RWPE2 (cell line): ENCODE results near the gene DGKQ.
A peak's percentile ranks its signal among the peaks of the same experiment; 100 is the strongest.

Experiments used
- ATAC-seq: fragments of 200-7000 bp; cut with Tn5 transposase; 3 replicates; pipeline ENCODE4 v1.9.1; 2021; ENCODE audit warnings: low read depth
- DNase-seq: peaks from one replicate; pipeline ENCODE4 v3.0.0-alpha.2; 2020; ENCODE audit warnings: low spot score
- H3K27ac ChIP-seq: fragments of 450-650 bp; 2 replicates; pipeline ENCODE4 v1.5.1; 2017; ENCODE audit warnings: mild to moderate bottlenecking; ENCODE audit not compliant: poor library complexity, severe bottlenecking
- H3K27me3 ChIP-seq: fragments of 250-450 bp; sonication (Bioruptor Pico); 2 replicates; pipeline ENCODE4 v1.5.1; 2021; ENCODE audit warnings: mild to moderate bottlenecking, moderate library complexity; ENCODE audit not compliant: insufficient read depth, poor library complexity, severe bottlenecking
- H3K36me3 ChIP-seq: fragments of 250-450 bp; sonication (Bioruptor Pico); 2 replicates; pipeline ENCODE4 v1.5.1; 2020; ENCODE audit warnings: low read depth, mild to moderate bottlenecking, moderate library complexity
- H3K4me1 ChIP-seq: fragments of 250-450 bp; sonication (Bioruptor Pico); 2 replicates; pipeline ENCODE4 v1.5.1; 2021; ENCODE audit warnings: mild to moderate bottlenecking, moderate library complexity; ENCODE audit not compliant: insufficient read depth, poor library complexity, severe bottlenecking
- H3K4me3 ChIP-seq: fragments of 250-450 bp; sonication (Bioruptor Pico); 2 replicates; pipeline ENCODE4 v1.5.1; 2021; ENCODE audit warnings: mild to moderate bottlenecking, moderate library complexity; ENCODE audit not compliant: severe bottlenecking
- H3K9me3 ChIP-seq: fragments of 250-450 bp; sonication (Bioruptor Pico); 2 replicates; pipeline ENCODE4 v1.5.1; 2021; ENCODE audit warnings: mild to moderate bottlenecking, moderate library complexity; ENCODE audit not compliant: severe bottlenecking
- TF ChIP-seq, protein P1 (sequence below): fragments of 450-650 bp; IDR thresholded peaks from one replicate; pipeline ENCODE4 v1.5.1; 2017; ENCODE audit warnings: mild to moderate bottlenecking, moderate library complexity; ENCODE audit not compliant: poor library complexity, severe bottlenecking

Gene DGKQ

DNA sequence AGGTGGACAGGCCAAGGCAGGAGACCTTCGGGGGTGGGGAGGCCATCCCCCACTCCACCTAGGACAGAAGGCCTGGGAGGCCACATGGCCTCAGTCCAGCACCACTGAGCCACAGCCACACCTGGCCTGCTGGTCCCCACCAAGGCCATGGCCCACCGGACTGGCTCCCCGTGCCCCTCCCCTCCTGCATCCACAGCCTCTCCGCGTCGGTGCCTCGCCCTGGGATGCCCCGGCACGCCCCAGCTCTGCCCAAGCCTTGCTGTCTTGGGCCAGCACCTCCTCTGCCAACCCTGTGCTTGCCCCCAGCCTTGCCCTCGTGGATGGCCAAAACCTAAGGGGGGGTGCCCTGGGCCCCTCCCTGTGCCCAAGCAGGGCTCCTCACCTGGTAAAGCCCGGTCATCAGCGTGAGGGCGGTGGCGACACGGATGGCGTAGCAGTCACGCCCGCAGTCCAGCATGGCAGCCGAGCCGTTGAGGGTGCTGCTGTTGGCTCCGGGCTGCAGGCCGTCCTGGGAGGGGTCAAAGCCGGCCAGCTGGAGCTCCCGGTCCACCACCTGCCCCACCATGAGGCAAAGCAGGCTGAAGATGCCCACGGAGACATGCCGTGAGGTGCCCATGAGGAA is 17.5 kb upstream of the DGKQ start:
- Histone ChIP-seq H3K9me3 (no peaks in the 10 kb centered on the region), H3K27ac (no peak overlapping the region), H3K4me3 (no peak overlapping the region), H3K36me3 (no peaks in the 10 kb centered on the region), H3K27me3 (peaks cover under 1% of the 10 kb centered on the region), H3K4me1 (no peaks in the 10 kb centered on the region)
- ATAC-seq (no peak), DNase-seq (no peak)
- TF ChIP-seq, protein P1, sequence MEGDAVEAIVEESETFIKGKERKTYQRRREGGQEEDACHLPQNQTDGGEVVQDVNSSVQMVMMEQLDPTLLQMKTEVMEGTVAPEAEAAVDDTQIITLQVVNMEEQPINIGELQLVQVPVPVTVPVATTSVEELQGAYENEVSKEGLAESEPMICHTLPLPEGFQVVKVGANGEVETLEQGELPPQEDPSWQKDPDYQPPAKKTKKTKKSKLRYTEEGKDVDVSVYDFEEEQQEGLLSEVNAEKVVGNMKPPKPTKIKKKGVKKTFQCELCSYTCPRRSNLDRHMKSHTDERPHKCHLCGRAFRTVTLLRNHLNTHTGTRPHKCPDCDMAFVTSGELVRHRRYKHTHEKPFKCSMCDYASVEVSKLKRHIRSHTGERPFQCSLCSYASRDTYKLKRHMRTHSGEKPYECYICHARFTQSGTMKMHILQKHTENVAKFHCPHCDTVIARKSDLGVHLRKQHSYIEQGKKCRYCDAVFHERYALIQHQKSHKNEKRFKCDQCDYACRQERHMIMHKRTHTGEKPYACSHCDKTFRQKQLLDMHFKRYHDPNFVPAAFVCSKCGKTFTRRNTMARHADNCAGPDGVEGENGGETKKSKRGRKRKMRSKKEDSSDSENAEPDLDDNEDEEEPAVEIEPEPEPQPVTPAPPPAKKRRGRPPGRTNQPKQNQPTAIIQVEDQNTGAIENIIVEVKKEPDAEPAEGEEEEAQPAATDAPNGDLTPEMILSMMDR: no peak

DNA sequence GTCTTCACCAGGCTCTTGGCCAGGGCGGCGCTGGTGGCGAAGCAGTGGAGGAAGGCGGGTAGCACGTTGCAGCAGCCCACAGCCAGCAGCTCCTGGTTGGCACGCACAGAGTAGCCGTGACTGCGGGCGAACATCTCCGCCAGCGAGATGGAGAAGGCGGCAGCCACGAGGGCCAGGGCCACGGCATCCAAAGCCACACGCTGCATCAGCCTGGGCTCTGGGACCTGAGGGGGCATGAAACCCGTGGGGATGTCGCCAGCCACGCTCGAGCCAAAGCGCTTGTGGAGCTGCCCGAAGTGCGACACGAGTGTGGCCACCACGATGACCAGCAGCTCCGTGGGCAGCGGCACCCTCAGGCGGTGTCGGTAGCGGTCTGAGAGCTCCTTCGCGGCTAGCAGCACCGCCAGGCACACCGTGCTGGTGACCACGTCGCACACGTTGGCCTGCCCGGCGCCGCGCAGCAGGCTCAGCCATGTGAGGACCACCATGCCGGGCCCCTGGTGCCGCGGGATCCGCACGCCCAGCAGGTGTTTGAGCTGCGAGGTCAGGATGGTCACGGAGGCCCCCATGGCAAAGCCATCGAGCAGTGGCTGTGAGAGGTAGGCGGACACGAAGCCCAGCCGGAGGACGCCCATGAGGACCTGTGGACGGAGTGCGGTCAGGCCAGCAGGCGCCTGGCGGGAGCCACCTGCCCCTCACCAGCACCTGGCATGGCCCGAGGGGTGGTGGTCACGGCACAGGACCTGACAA is 16.5 kb upstream of the DGKQ start:
- H3K9me3 ChIP-seq: no peaks in the 10 kb centered on the region

DNA sequence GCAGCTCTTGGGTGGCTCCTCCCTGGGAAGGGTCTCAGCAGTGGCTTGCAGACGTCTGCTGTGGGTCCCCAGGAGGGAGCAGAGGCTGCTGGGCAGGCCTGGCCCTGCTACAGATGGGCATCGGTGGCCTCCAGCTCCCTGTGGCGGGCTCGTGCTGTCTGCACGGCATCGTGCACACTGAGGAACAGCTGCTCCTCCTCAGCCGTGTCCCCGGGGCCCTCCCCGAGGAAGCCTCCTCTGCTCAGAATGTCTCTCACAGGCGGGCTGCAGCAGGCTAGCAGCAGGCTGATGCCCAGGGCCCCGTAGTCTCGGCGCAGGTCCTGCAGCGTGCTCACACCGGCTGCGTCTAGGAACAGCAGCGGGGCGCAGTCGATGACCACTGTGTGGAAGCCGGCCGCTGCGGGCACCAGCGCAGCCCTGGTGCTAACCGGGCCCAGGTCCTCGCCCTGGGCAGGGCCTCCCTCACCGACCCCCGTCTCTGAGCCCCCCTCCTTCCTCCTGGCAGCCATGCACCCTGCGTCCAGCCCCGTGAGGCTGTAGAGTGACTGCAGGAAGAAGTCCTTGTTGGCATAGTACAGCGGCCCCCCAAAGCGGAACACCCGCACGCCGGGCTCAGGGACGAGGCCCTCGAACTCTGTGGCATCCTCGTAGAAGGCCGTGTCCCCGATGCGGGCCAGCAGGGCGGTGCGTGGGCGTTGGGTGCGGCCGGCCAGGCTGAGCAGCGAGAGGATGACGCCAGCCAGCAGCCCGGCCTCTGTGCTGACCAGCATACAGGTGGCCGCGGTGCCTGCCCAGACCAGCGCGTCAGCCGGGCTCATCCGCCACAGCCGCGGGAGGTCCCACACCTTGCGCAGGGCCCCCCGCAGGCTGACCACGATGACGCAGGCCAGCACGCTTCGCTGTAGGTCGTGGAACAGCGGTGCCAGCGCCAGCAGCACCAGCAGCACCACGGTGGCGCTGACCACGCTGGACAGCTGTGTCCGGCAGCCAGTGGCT is 15.7 kb upstream of the DGKQ start:
- no peak for ATAC-seq
- Histone ChIP-seq H3K4me1 (peaks cover 9% of the 10 kb centered on the region), H3K27ac (no peak overlapping the region), H3K36me3 (no peaks in the 10 kb centered on the region), H3K27me3 (no peaks in the 10 kb centered on the region), H3K4me3 (no peak overlapping the region), H3K9me3 (no peaks in the 10 kb centered on the region)
- DNase-seq: no peak
- TF ChIP-seq, protein P1: no peak

More for the DNA sequence above, 16.5 kb upstream of the DGKQ start:
- no peak overlapping the region for H3K27ac ChIP-seq
- H3K4me3 ChIP-seq: no peak overlapping the region
- DNase-seq: no peak
- TF ChIP-seq, protein P1: no peak
- H3K36me3 ChIP-seq: no peaks in the 10 kb centered on the region
- no peak for ATAC-seq
- H3K27me3 ChIP-seq: no peaks in the 10 kb centered on the region
- H3K4me1 ChIP-seq: peaks cover 8% of the 10 kb centered on the region

DNA sequence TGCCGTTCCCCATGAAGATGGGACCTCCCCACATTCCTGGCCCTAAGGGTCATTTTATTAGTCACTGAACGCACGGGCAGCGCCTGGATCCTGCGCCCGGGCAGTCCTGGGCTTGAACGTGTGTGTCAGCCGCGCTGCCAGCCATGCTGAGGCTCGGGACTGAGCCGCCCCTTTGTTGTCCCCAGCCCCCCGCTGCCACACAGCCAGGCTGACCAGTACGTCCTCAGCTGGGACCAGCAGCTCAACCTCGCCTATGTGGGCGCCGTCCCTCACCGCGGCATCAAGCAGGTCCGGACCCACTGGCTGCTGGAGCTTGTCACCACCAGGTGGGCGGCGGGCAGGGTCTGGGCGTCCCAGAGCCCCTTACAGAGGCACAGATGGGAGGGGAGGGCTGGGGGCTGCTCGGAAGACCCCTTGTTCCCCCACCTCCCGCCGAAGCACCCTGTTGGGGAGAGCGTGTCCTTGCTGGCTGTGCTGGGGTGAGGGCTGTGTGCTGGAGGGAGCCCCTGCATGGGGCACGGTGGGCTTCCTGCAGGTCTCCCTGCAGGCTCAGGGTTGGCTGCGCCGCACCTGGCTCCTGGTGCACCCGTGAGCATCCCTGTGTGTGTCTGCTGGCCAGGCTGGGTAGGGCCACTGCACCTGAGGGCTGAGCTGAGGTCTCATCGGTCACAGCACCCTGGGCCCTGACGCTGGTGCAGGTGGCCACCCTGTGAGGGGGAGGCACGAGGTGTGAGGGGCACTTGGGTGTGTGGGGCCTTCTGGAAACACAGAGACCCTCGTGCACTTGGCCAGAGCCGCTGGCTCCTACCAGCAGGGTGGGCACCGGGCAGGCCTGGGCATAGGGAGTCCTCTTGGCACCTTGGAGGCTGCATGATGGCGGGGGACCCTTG is 14.5 kb upstream of the DGKQ start:
- peak; percentile 78; the same call in 2 of the 3 replicates for ATAC-seq
- no peak for DNase-seq
- Histone ChIP-seq H3K36me3 (no peaks in the 10 kb centered on the region), H3K9me3 (no peaks in the 10 kb centered on the region), H3K27me3 (no peaks in the 10 kb centered on the region), H3K4me3 (peak overlapping the region; percentile 71), H3K4me1 (peaks cover 9% of the 10 kb centered on the region), H3K27ac (peak overlapping the region; percentile 57)
- TF ChIP-seq, protein P1: no peak
